ENCODE measurements around the gene ELOF1.

Gene ELOF1

GRCh38 chr19:11535792-11536595 is 23.0 kb downstream of the ELOF1 start:
- peak; percentile 86 to 91 for DNase-seq (ENCODE audit: low read depth in 2 of 2)

- no peak for DNase-seq (ENCODE audit: low read depth in 2 of 2)
Observed at GRCh38 chr19:11534948-11535347, 24.1 kb downstream of the ELOF1 start.

GRCh38 chr19:11534538-11534937 is 24.5 kb downstream of the ELOF1 start:
- no peak for DNase-seq (ENCODE audit: low read depth in 2 of 2)

- peak in 1 of 2 donors; percentile 51 for DNase-seq (ENCODE audit: low read depth in 2 of 2)
Observed at GRCh38 chr19:11530432-11530831, 28.6 kb downstream of the ELOF1 start.

- peak; percentile 85 to 91 for DNase-seq (ENCODE audit: low read depth in 2 of 2)
Observed at GRCh38 chr19:11528551-11529341, 30.3 kb downstream of the ELOF1 start, which contains the start of gene ECSIT. TSS of gene ECSIT (minus strand) at chr19:11529134. CDS start at chr19:11519170, 9,964 bp downstream.

GRCh38 chr19:11519138-11519537 is 39.9 kb downstream of the ELOF1 start:
- DNase-seq (ENCODE audit: low read depth in 2 of 2): no peak

- DNase-seq (ENCODE audit: low read depth in 2 of 2): no peak
Observed at GRCh38 chr19:11513946-11514345, 45.1 kb downstream of the ELOF1 start.

GRCh38 chr19:11510444-11510843 is 48.6 kb downstream of the ELOF1 start:
- no peak for DNase-seq (ENCODE audit: low read depth in 2 of 2)

GRCh38 chr19:11507370-11508078 is 51.5 kb downstream of the ELOF1 start:
- DNase-seq (ENCODE audit: low read depth in 2 of 2): no peak

GRCh38 chr19:11506967-11507366 is 52.1 kb downstream of the ELOF1 start:
- DNase-seq (ENCODE audit: low read depth in 2 of 2): no peak

- DNase-seq (ENCODE audit: low read depth in 2 of 2): peak in 1 of 2 donors; percentile 20
Observed at GRCh38 chr19:11506101-11506555, 52.9 kb downstream of the ELOF1 start.

- peak; percentile 87 to 90 for DNase-seq (ENCODE audit: low read depth in 2 of 2)
Observed at GRCh38 chr19:11505504-11506100, 53.4 kb downstream of the ELOF1 start, which contains the start of gene ZNF653. TSS of gene ZNF653 (minus strand) at chr19:11505839. CDS start at chr19:11505786, 53 bp downstream.

GRCh38 chr19:11505032-11505503 is 54.0 kb downstream of the ELOF1 start:
- peak; percentile 97 to 98 for DNase-seq (ENCODE audit: low read depth in 2 of 2)

GRCh38 chr19:11504502-11505031 is 54.5 kb downstream of the ELOF1 start:
- no peak for DNase-seq (ENCODE audit: low read depth in 2 of 2)

All from stimulated activated CD8-positive, alpha-beta memory T cell treated with anti-CD3 and anti-CD28 coated beads, Interleukin-2, amount 100 ng/mL, for 48 hours (primary cell).